22Rv1 (cell line): Measurements from ENCODE around the gene VSTM2A.

ENCODE experiments used
- CTCF ChIP-seq: fragments of 450-650 bp; IDR thresholded peaks from 2 replicates; pipeline ENCODE4 v1.5.1; 2017; ENCODE audit warnings: mild to moderate bottlenecking
- ZFX ChIP-seq: fragments of 450-650 bp; IDR thresholded peaks from 2 replicates; pipeline ENCODE4 v1.6.1; 2017; ENCODE audit warnings: antibody characterized with exemption, borderline replicate concordance

- TF ChIP-seq CTCF (no peak), ZFX (no peak)
Measured at GRCh38 chr7:54596747-54597146, 54.6 kb downstream of the VSTM2A start.
